HCT116 (cell line): ENCODE measurements around the gene TENM4. TPM values are rescaled to one million over a fixed set of nuclear protein-coding genes. Genes with fewer than 3 reads are reported as not detected.

Experiments
- ATAC-seq: fragments of 200-7000 bp; cut with Tn5 transposase; 2 replicates; pipeline ENCODE4 v1.9.1; 2020; ENCODE audit warnings: mild to moderate bottlenecking, moderate library complexity
- BruUV-seq: library from RNA; stranded (reverse); fragments of 400-500 nt; replicated peaks from 2 replicates; lab custom pipeline; 2021; lab: Mats Ljungman, UMichigan
- CTCF ChIA-PET: fragments of 300-600 bp; sonication (Branson Sonifier 250); formaldehyde crosslinking; loops from one replicate; lab custom pipeline; 2021; ENCODE audit warnings: antibody characterized with exemption; lab: Charles Lee
- POLR2A ChIA-PET: fragments of 300-600, 350-600 bp; sonication (Branson Sonifier 250); formaldehyde crosslinking; loops from one replicate; lab custom pipeline; 2021; ENCODE audit warnings: antibody characterized with exemption; lab: Charles Lee
- RAD21 ChIA-PET, 2 experiments: fragments of 300-600 bp; sonication (Branson Sonifier 250); formaldehyde crosslinking; loops; one replicate each; lab custom pipeline; 2023; ENCODE audit warnings: low total read pairs in 2 of 2; ENCODE audit not compliant: uncharacterized antibody in 2 of 2, unreplicated experiment in 2 of 2, low non-redundant PET in 1 of 2; lab: Charles Lee
- DNase-seq: peaks from one replicate; pipeline ENCODE4 v3.0.0-alpha.2; 2010; ENCODE audit warnings: low read depth, low spot score
- H2AFZ ChIP-seq: fragments of 200-600 bp; shearing (Covaris generic), sonication (generic); 2 replicates; pipeline ENCODE4 v1.6.1; 2017; ENCODE audit warnings: low read depth, mixed run types, mixed read lengths, antibody characterized with exemption, low read length; ENCODE audit not compliant: poor library complexity, severe bottlenecking
- H3K27ac ChIP-seq: 2 replicates; pipeline ENCODE4 v1.5.1; 2012; ENCODE audit warnings: low read depth, low read length
- H3K27me3 ChIP-seq: fragments of 200-600 bp; sonication (generic); 2 replicates; pipeline ENCODE4 v1.6.1; 2016; ENCODE audit warnings: mixed run types, low read length, mixed read lengths; ENCODE audit not compliant: insufficient read depth
- H3K36me3 ChIP-seq, 2 experiments: fragments of 200-500 bp in 1 of 2; fragments of 200-600 bp in 1 of 2; sonication (Bioruptor generic) in 1 of 2; sonication (generic) in 1 of 2; 2 replicates each; pipeline versions ENCODE4 v1.5.1 to v1.6.1; 2014 to 2016; ENCODE audit warnings: low read length in 2 of 2, inconsistent platforms in 1 of 2, mixed read lengths in 1 of 2, mixed run types in 1 of 2; ENCODE audit not compliant: insufficient read depth in 2 of 2, control insufficient read depth in 1 of 2
- H3K4me1 ChIP-seq, 2 experiments: fragments of 200-600 bp in 1 of 2; sonication (generic) in 1 of 2; 2 replicates each; pipeline versions ENCODE4 v1.5.1 to v1.6.1; 2012 to 2017; ENCODE audit warnings: low read length in 2 of 2, inconsistent platforms in 1 of 2, mild to moderate bottlenecking in 1 of 2, mixed read lengths in 1 of 2, mixed run types in 1 of 2, moderate library complexity in 1 of 2; ENCODE audit not compliant: insufficient read depth in 2 of 2, control insufficient read depth in 1 of 2
- H3K4me2 ChIP-seq: fragments of 200-600 bp; sonication (generic); 2 replicates; pipeline ENCODE4 v1.6.1; 2017; ENCODE audit warnings: mixed run types, low read length, mixed read lengths
- H3K4me3 ChIP-seq, 2 experiments: fragments of 200-600 bp in 1 of 2; sonication (generic) in 1 of 2; replicated peaks in 1 of 2; 2 replicates each; pipeline ENCODE4 v1.5.1; 2011 to 2016; ENCODE audit warnings: low read length in 2 of 2, control low read depth in 1 of 2, low read depth in 1 of 2, mild to moderate bottlenecking in 1 of 2, mixed read lengths in 1 of 2, mixed run types in 1 of 2
- H3K79me2 ChIP-seq: fragments of 200-600 bp; sonication (generic); 2 replicates; pipeline ENCODE4 v1.6.1; 2017; ENCODE audit warnings: mild to moderate bottlenecking, mixed run types, low read length, moderate library complexity, mixed read lengths; ENCODE audit not compliant: insufficient read depth
- H3K9ac ChIP-seq: fragments of 200-600 bp; sonication (generic); 2 replicates; pipeline ENCODE4 v1.6.1; 2016; ENCODE audit warnings: low read length, mixed read lengths
- H3K9me2 ChIP-seq: fragments of 200-600 bp; sonication (generic), shearing (Covaris generic); 2 replicates; pipeline ENCODE4 v1.6.1; 2017; ENCODE audit warnings: mixed run types, mild to moderate bottlenecking, moderate library complexity; ENCODE audit not compliant: insufficient read depth
- H3K9me3 ChIP-seq, 2 experiments: fragments of 200-500 bp in 1 of 2; fragments of 200-600 bp in 1 of 2; sonication (Bioruptor generic) in 1 of 2; sonication (generic) in 1 of 2; 2 replicates each; pipeline ENCODE4 v1.6.1; 2014 to 2017; ENCODE audit warnings: low read length in 2 of 2, mixed read lengths in 2 of 2, inconsistent platforms in 1 of 2, low read depth in 1 of 2, mild to moderate bottlenecking in 1 of 2, mixed run types in 1 of 2, moderate library complexity in 1 of 2; ENCODE audit not compliant: control insufficient read depth in 1 of 2, insufficient read depth in 1 of 2
- H4K20me1 ChIP-seq: fragments of 200-600 bp; sonication (generic), shearing (Covaris generic); 2 replicates; pipeline ENCODE4 v1.6.1; 2017; ENCODE audit warnings: mixed run types, mild to moderate bottlenecking, moderate library complexity; ENCODE audit not compliant: insufficient read depth
- ATF3 ChIP-seq: IDR thresholded peaks from 2 replicates; pipeline ENCODE4 v1.6.1; 2012
- CBX3 ChIP-seq: IDR thresholded peaks from 2 replicates; pipeline ENCODE4 v1.6.1; 2012; ENCODE audit warnings: low read depth
- CEBPB ChIP-seq: IDR thresholded peaks from 2 replicates; pipeline ENCODE4 v1.6.1; 2012; ENCODE audit warnings: low read depth
- CTCF ChIP-seq, 3 experiments: fragments of 200-600 bp in 1 of 3; sonication (generic) in 1 of 3; IDR thresholded peaks in 2 of 3; conservative IDR thresholded peaks in 1 of 3; 2 replicates each; pipeline ENCODE4 v1.5.1; 2012 to 2017; ENCODE audit warnings: low read depth in 2 of 3, low read length in 2 of 3, antibody characterized with exemption in 1 of 3, borderline replicate concordance in 1 of 3, control low read depth in 1 of 3, mild to moderate bottlenecking in 1 of 3, mixed read lengths in 1 of 3, mixed run types in 1 of 3, moderate library complexity in 1 of 3; ENCODE audit not compliant: insufficient read depth in 1 of 3
- EGR1 ChIP-seq: IDR thresholded peaks from 2 replicates; pipeline ENCODE4 v1.6.1; 2012; ENCODE audit warnings: low read depth
- ELF1 ChIP-seq: IDR thresholded peaks from 2 replicates; pipeline ENCODE4 v1.6.1; 2012; ENCODE audit warnings: low read depth, borderline replicate concordance
- EZH2 ChIP-seq: fragments of 200-600 bp; sonication (generic); IDR thresholded peaks from 2 replicates; pipeline ENCODE4 v1.6.1; 2017; ENCODE audit warnings: antibody characterized with exemption, mixed run types
- EZH2phosphoT487 ChIP-seq: fragments of 200-600 bp; IDR thresholded peaks from 2 replicates; pipeline ENCODE4 v1.6.1; 2018; ENCODE audit warnings: antibody characterized with exemption, borderline replicate concordance
- FOSL1 ChIP-seq: IDR thresholded peaks from 2 replicates; pipeline ENCODE4 v1.6.1; 2012; ENCODE audit warnings: low read depth
- JUND ChIP-seq: IDR thresholded peaks from 2 replicates; pipeline ENCODE4 v1.6.1; 2012
- MAX ChIP-seq: IDR thresholded peaks from 2 replicates; pipeline ENCODE4 v1.6.1; 2012
- RAD21 ChIP-seq: IDR thresholded peaks from 2 replicates; pipeline ENCODE4 v1.6.1; 2012; ENCODE audit warnings: low read depth, mild to moderate bottlenecking
- SIN3A ChIP-seq: IDR thresholded peaks from 2 replicates; pipeline ENCODE4 v1.6.1; 2012; ENCODE audit warnings: low read depth
- SP1 ChIP-seq: IDR thresholded peaks from 2 replicates; pipeline ENCODE4 v1.6.1; 2012; ENCODE audit warnings: low read depth
- SRF ChIP-seq: IDR thresholded peaks from 2 replicates; pipeline ENCODE4 v1.6.1; 2012; ENCODE audit warnings: low read depth
- TCF7L2 ChIP-seq: IDR thresholded peaks from 2 replicates; pipeline ENCODE4 v1.7.0; 2011; ENCODE audit warnings: borderline replicate concordance, inconsistent platforms; ENCODE audit not compliant: insufficient read depth, insufficient read length; ENCODE audit errors: extremely low read depth
- ZFX ChIP-seq: fragments of 450-650 bp; IDR thresholded peaks from 2 replicates; pipeline ENCODE4 v1.6.1; 2017
- ZNF274 ChIP-seq: fragments of 200-500 bp; sonication (Bioruptor generic); IDR thresholded peaks from 2 replicates; pipeline ENCODE4 v1.6.1; 2014; ENCODE audit warnings: mild to moderate bottlenecking, low read depth, low read length, inconsistent platforms
- intact Hi-C: fragments of 100-400 bp; cut with micrococcal nuclease; formaldehyde crosslinking; loops from 2 replicates; pipeline ENCODE4 v1.10.0; 2022
- total RNA-seq: library from RNA; stranded (reverse); gene quantifications from one replicate; pipeline ENCODE4 v1.2.1, GENCODE V29; 2021; ENCODE audit not compliant: unreplicated experiment

Gene TENM4
- total RNA-seq, 1 experiment from 2014 or later: 0.05 TPM

- TF ChIP-seq TCF7L2: no peak
- no peak for TF ChIP-seq JUND
- no peak for TF ChIP-seq RAD21
- TF ChIP-seq EGR1: no peak
- TF ChIP-seq EZH2phosphoT487: no peak
- TF ChIP-seq CBX3: no peak
- no peak for TF ChIP-seq SRF
- no peak for TF ChIP-seq FOSL1
- H3K27ac ChIP-seq: no peak overlapping the region
- BruUV-seq: no TSS peak
- ChIA-PET RAD21 (no interaction called here), POLR2A (no interaction called here), CTCF (interaction anchor here (1.2 kb wide), 1 partner anchor 15 kb away, joined by 3 read pairs; no protein-coding TSS in a partner anchor)
- no peak overlapping the region for H3K4me3 ChIP-seq
- intact Hi-C loops: no loop called here
- no peaks in the 10 kb centered on the region for H3K4me1 ChIP-seq
- H3K9me3 ChIP-seq: no peaks in the 10 kb centered on the region
- DNase-seq: no peak
- H2AFZ ChIP-seq: no peak overlapping the region
- no peak overlapping the region for H3K4me2 ChIP-seq
- no peaks in the 10 kb centered on the region for H4K20me1 ChIP-seq
- no peaks in the 10 kb centered on the region for H3K79me2 ChIP-seq
- no peak overlapping the region for H3K9ac ChIP-seq
- H3K36me3 ChIP-seq: no peaks in the 10 kb centered on the region
- H3K9me2 ChIP-seq: no peaks in the 10 kb centered on the region
- no peak for ATAC-seq
- peaks cover 17% of the 10 kb centered on the region; the same call in 1 of the 2 replicates for H3K27me3 ChIP-seq
Observed at GRCh38 chr11:78731027-78731426, 709.8 kb downstream of the TENM4 start.

GRCh38 chr11:78730267-78730824, 710.5 kb downstream of the TENM4 start:
- ATAC-seq: no peak
- POLR2A ChIA-PET: no interaction called here

More at GRCh38 chr11:78730267-78730824, 710.5 kb downstream of the TENM4 start:
- ChIA-PET RAD21 (no interaction called here), CTCF (interaction anchor here (1.7 kb wide), 1 partner anchor 15 kb away, joined by 4 read pairs; no protein-coding TSS in a partner anchor)
- no peak overlapping the region for H3K4me2 ChIP-seq
- no peaks in the 10 kb centered on the region for H4K20me1 ChIP-seq
- intact Hi-C loops: no loop called here
- H3K4me1 ChIP-seq: no peaks in the 10 kb centered on the region
- H3K9ac ChIP-seq: no peak overlapping the region
- no peak overlapping the region for H2AFZ ChIP-seq
- H3K27ac ChIP-seq: no peak overlapping the region
- H3K9me3 ChIP-seq: no peaks in the 10 kb centered on the region
- H3K4me3 ChIP-seq: no peak overlapping the region
- peaks cover 19% of the 10 kb centered on the region; the same call in 1 of the 2 replicates for H3K27me3 ChIP-seq
- no TSS peak for BruUV-seq
- DNase-seq: no peak
- H3K36me3 ChIP-seq: no peaks in the 10 kb centered on the region
- no peaks in the 10 kb centered on the region for H3K79me2 ChIP-seq
- TF ChIP-seq FOSL1: no peak
- no peak for TF ChIP-seq EZH2
- no peak for TF ChIP-seq SIN3A
- TF ChIP-seq SP1: no peak
- no peak for TF ChIP-seq JUND
- no peak for TF ChIP-seq ELF1
- TF ChIP-seq CEBPB: no peak
- no peak for TF ChIP-seq ATF3
- no peak for TF ChIP-seq CTCF (IDR thresholded peaks at IDR 0.05 in 2 of 3, conservative IDR thresholded peaks at IDR 0.05 in 1 of 3; ENCODE audit: borderline replicate concordance in 1 of 3, insufficient read depth in 1 of 3, low read depth in 2 of 3, low read length in 2 of 3)
- TF ChIP-seq ZNF274: no peak
- TF ChIP-seq ZFX: no peak
- no peak for TF ChIP-seq SRF
- TF ChIP-seq EZH2phosphoT487: no peak
- no peak for TF ChIP-seq MAX
- no peaks in the 10 kb centered on the region for H3K9me2 ChIP-seq
